ENCODE results near the gene SHC1.
A peak's percentile ranks its signal among the peaks of the same experiment; 100 is the strongest.

SHC1 gene

GRCh38 chr1:155008015-155008941, 37.7 kb upstream of the SHC1 start:
- Histone ChIP-seq H3K4me3 (ENCODE audit: low read depth, low read length) (no peak overlapping the region), H3K9me3 (ENCODE audit: control insufficient read depth, insufficient read depth, low read depth, low read length) (no peaks in the 10 kb centered on the region), H3K36me3 (ENCODE audit: control insufficient read depth in 2 of 2, insufficient read depth in 1 of 2, low read length in 2 of 2) (peaks cover 0 to 6% of the 10 kb centered on the region in 2 experiments; a peak in 1 of 3 replicates), H3K27ac (ENCODE audit: extremely low read depth, low read depth, low read length) (no peak overlapping the region), H3K4me1 (ENCODE audit: control insufficient read depth, insufficient read depth, low read length) (peaks cover 16% of the 10 kb centered on the region)
- ChIA-PET POLR2A (interaction anchor here (0.7 to 0.8 kb wide), 3 partner anchors 25 to 33 kb away, joined by 3 to 4 read pairs (median 3); partner anchors contain the start of gene FLAD1), CTCF (interaction anchor here (0.5 to 3.5 kb wide), 7 partner anchors 9 to 83 kb away, joined by 3 to 30 read pairs (median 3); partner anchors contain the start of gene PBXIP1)
- TF ChIP-seq ZBTB48 (tag by site-specific recombination; IDR thresholded peaks at IDR 0.05) (no peak), SP2 (tag by site-specific recombination; IDR thresholded peaks at IDR 0.05) (peak; percentile 35), PRDM10 (tag by site-specific recombination; IDR thresholded peaks at IDR 0.05) (peak; percentile 49), SP3 (tag by site-specific recombination; IDR thresholded peaks at IDR 0.05) (peak; percentile 46), GLIS2 (tag by site-specific recombination; IDR thresholded peaks at IDR 0.05) (peak; percentile 21; the same call in 1 of the 2 replicates), IKZF3 (tag by site-specific recombination; IDR thresholded peaks at IDR 0.05) (peak; percentile 51; the same call in 1 of the 2 replicates), ZNF404 (tag by site-specific recombination; IDR thresholded peaks at IDR 0.05) (no peak), REPIN1 (tag by site-specific recombination; IDR thresholded peaks at IDR 0.05; ENCODE audit: low read depth) (no peak), ZFHX2 (tag by site-specific recombination; conservative IDR thresholded peaks at IDR 0.05) (peak; percentile 63), ZNF654 (tag by site-specific recombination; IDR thresholded peaks at IDR 0.05; ENCODE audit: low read depth) (no peak), ZNF792 (tag by site-specific recombination; IDR thresholded peaks at IDR 0.05) (no peak), ZFP69B (tag by site-specific recombination; IDR thresholded peaks at IDR 0.05) (0 out of 2 replicates have a peak, but pooled peaks have one; percentile 23), PRDM2 (tag by site-specific recombination; IDR thresholded peaks at IDR 0.05; ENCODE audit: borderline replicate concordance) (no peak), KLF1 (tag by site-specific recombination; IDR thresholded peaks at IDR 0.05) (peak; percentile 93), ZSCAN30 (tag by site-specific recombination; IDR thresholded peaks at IDR 0.05) (no peak)
- TF ChIP-seq, protein P1, sequence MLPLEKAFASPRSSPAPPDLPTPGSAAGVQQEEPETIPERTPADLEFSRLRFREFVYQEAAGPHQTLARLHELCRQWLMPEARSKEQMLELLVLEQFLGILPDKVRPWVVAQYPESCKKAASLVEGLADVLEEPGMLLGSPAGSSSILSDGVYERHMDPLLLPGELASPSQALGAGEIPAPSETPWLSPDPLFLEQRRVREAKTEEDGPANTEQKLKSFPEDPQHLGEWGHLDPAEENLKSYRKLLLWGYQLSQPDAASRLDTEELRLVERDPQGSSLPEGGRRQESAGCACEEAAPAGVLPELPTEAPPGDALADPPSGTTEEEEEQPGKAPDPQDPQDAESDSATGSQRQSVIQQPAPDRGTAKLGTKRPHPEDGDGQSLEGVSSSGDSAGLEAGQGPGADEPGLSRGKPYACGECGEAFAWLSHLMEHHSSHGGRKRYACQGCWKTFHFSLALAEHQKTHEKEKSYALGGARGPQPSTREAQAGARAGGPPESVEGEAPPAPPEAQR (tag by site-specific recombination; IDR thresholded peaks at IDR 0.05) = no peak
- TF ChIP-seq, protein P2, sequence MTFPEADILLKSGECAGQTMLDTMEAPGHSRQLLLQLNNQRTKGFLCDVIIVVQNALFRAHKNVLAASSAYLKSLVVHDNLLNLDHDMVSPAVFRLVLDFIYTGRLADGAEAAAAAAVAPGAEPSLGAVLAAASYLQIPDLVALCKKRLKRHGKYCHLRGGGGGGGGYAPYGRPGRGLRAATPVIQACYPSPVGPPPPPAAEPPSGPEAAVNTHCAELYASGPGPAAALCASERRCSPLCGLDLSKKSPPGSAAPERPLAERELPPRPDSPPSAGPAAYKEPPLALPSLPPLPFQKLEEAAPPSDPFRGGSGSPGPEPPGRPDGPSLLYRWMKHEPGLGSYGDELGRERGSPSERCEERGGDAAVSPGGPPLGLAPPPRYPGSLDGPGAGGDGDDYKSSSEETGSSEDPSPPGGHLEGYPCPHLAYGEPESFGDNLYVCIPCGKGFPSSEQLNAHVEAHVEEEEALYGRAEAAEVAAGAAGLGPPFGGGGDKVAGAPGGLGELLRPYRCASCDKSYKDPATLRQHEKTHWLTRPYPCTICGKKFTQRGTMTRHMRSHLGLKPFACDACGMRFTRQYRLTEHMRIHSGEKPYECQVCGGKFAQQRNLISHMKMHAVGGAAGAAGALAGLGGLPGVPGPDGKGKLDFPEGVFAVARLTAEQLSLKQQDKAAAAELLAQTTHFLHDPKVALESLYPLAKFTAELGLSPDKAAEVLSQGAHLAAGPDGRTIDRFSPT (tag by site-specific recombination; IDR thresholded peaks at IDR 0.05) = peak; percentile 68
- TF ChIP-seq, protein P3, sequence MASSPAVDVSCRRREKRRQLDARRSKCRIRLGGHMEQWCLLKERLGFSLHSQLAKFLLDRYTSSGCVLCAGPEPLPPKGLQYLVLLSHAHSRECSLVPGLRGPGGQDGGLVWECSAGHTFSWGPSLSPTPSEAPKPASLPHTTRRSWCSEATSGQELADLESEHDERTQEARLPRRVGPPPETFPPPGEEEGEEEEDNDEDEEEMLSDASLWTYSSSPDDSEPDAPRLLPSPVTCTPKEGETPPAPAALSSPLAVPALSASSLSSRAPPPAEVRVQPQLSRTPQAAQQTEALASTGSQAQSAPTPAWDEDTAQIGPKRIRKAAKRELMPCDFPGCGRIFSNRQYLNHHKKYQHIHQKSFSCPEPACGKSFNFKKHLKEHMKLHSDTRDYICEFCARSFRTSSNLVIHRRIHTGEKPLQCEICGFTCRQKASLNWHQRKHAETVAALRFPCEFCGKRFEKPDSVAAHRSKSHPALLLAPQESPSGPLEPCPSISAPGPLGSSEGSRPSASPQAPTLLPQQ (tag by site-specific recombination; IDR thresholded peaks at IDR 0.05) = 0 out of 2 replicates have a peak, but pooled peaks have one; percentile 14

All from HEK293 (cell line).